Stimulated activated CD4-positive, alpha-beta T cell treated with anti-CD3 and anti-CD28 coated beads, Interleukin-1b, Interleukin-23, amount 100 ng/mL, for 1 hour (primary cell): ENCODE data around the gene LCN12.

Source experiments
- DNase-seq, 2 donors: peaks; one replicate each; pipeline ENCODE4 v3.0.0-alpha.2; 2020; ENCODE audit warnings: low read depth in 2 of 2

Gene LCN12

DNA sequence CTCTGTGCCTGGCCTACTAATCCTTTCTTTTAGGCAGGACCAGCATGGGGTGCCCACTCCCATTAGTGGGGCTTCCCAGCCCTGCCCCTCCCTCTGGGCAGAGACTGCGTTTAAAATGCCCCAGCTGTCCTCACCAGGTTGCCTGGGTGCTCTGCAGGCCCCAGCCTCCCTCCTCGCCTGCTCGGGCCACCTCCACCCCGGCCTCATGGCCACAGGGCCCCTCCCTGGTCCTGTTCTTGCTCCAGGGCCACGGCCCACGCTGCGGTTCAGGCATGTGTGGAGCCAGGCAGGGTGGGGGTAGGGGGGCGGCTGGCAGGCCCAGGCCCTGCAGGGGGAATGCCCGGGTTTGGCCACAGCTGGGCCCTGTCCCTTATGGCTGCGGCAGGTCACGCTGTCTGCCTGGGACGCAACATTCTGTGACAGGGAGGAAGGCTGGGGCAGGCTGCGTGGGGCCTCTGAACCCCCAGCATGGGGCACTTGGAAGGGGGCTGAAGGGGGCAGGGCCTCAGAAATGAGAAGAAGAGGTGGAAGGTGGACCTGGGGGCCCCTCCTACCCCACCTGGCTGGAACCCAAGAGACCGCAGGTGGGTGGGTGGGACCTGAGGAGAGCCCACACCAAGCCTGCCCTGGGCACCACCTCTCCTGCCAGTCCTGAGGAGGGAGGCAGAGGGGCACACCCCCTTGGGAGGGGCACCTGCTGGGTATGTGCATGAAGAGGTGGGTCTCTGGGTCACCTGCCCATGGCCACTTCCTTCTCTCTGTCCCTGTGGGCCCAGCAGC is at the start of gene LCN12:
LCN12 (plus strand) TSS at position 733 of the 780 bp plus-strand sequence. CDS start 55 bp downstream, outside the sequence.
- DNase-seq = no peak

DNA sequence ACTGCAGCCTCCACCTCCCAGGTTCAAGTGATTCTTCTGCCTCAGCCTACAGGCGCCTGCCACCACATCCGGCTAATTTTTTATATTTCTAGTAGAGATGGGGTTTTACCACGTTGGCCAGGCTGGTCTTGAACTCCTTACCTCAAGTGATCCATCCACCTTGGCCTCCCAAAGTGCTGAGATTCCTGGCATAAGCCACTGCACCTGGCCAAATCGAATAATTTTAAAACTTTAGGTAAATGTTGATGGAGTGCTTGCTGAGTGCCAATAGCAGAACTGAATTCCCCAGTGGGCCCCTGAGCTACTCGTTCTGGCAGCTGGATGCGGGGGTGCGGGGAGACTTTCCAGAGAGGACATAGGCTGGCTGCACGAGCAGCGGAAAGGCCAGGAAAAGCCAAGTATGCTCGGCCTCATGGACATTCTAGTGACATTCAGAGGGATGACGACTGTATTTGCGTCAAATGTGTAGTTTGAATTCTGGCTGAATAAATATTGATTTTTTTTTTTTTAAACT is 49.0 kb upstream of the LCN12 start:
- DNase-seq = no peak

DNA sequence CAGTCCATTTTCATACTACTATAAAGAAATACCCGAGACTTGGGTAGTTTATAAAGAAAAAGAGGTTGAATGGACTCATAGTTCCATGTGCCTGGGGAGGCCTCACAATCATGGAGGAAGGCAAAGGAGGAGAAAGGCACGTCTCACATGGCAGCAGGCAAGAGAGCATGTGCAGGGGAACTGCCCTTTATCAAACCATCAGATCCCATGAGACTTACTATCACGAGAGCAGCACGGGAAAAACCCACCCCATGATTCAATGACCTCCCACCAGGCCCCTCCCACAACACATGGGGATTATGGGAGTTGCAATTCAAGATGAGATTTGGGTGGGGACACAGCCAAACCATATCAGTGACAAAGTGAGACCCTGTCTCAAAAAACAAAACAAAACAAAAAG is 45.8 kb upstream of the LCN12 start:
- DNase-seq = no peak

GRCh38 chr9:136907011-136907914 is 44.8 kb upstream of the LCN12 start:
- DNase-seq = no peak

GRCh38 chr9:136910197-136910900 is 41.7 kb upstream of the LCN12 start:
- DNase-seq = no peak

GRCh38 chr9:136910901-136911245 is 41.2 kb upstream of the LCN12 start:
- no peak for DNase-seq

DNA sequence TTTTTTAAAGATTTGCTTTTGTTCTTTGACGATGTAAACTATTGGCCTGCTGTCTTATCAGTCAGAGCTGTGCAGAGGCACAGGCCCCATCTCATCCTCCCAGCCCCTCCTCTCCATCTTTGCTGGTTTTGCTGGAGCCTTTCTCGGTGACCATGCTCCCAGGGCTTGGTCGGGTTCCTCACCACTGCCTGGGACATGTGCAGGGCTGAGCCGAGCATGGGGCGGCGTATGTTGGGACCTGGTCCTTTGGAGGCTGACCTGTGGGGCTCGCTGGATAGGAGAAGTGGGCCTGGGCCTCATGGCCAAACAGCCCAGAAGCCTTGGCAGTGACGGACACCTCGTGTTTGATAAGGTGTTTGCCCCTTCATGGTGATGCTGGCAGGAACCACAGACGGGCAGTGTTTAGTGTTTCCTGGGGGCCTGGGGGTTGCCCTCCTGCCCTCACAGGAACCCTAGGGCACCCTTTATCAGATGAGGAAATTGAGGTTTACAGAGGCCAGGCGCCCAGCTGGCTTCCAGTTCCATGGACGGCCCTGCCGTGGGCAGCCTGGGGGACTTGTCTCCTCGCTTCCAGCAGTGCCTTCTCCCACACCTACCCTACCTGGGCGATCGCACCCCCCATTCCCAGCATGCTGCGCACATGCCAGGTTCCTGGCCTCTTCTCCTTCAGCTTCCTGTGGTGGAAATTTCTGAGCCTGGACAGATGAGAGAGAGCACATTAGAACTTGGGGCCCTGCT is 38.2 kb upstream of the LCN12 start:
- no peak for DNase-seq

DNA sequence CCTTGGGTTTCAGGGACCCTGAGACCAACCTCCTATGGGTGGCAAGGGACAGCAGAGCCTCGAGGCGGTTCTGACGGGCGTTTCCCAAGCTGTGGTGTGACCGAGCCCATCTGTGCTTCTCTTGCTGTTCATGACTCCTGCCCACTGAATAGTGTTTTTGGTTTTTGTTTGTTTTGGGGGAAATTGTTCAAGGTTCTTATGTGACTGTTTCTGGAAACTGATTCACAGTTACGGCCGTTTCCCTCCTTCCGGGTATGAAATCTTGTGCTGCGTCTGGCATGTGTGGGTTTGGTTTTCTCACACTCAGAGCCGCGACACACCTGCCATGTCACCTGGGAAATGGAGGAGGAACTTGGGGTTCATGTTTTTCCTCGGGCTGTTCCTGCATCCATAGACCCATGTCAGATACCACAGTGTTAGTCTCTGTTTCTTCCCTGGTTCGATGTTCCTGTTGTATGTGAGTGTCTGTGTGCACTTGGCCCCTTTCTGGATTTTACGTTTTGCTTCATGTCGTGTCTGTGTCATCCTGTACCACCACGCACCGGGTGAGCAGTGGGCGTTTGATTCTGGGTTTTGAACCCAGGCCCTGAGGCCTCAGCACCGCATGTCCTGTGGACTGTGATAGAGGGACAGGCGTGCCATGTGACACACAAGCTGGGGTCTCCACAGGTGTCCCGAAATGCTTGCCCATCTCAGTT is 36.3 kb upstream of the LCN12 start:
- DNase-seq = no peak

DNA sequence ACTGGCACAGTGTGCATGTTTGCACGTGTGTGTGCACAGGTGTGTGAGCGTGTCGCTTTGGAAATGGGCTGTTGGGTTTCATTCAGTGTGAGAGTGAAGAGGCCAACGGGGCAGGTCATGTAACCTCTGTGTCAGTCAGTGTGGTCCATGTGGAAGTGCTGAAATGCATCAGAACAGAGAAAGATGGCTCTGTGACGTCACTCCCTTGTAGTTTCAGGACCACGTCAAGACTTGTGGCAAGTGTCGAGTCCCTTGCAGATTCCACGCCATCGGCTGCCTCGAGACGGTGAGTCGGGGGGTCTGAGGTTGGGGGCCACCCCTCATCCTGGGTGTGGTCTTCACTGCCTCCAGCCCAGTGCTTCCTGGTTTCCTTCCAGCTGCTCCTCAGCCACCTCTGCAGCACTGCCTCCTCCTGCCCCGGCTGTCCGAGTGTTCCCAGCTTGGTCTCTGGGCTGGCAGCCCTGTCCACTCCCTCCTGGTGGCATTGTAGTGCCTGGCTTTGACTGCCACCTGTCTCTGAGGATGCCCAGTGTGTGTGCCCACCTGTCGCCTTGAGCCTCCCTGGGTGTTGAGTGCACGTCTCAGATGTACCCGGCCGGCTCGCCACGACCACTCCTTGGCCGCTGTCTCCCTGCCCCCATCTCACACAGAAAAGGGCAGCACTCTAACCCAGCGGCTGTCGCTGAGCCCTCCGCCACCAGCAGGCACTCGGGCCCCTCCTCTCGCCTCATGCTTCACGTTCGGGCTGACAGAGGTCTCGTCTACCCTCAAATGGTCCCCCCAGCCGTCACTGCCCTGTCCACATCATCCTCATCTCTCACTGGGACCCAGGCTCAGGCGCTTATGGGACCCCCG is 35.5 kb upstream of the LCN12 start:
- DNase-seq = no peak

- no peak for DNase-seq
Measured at GRCh38 chr9:136917902-136918301, 34.2 kb upstream of the LCN12 start.

DNA sequence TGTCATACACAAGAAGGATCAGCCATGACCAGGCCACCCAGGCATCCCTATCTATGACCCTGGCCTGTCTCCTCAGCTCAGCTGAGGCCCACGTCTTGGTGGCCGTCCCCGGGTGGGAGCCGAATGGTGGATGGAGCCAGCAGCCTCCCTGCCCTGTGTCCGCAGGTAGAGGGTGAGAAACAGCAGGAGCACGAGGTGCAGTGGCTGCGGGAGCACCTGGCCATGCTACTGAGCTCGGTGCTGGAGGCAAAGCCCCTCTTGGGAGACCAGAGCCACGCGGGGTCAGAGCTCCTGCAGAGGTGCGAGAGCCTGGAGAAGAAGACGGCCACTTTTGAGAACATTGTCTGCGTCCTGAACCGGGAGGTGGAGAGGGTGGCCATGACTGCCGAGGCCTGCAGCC is 32.0 kb upstream of the LCN12 start:
- no peak for DNase-seq

GRCh38 chr9:136920734-136921231 is 31.3 kb upstream of the LCN12 start:
- DNase-seq = no peak

DNA sequence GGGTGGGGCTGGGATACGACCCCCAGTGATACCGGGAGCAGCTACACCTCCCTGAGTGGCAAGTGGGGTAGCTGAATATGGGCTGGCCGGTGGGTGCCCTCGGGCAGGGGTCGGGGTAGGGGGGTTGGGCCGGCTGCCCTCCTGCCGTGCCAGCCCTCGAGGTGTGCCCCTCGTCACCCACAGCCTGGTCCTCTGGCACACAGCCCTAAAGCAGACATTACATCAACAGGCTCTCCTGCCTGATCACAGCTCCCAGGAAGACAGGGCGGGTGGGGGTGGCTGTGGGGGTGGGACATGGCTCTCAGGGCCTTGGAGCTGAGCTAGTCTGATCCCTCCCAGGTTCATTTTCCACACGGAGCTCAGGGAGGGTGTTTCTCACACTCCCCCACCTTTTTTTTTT is 30.8 kb upstream of the LCN12 start:
- DNase-seq = no peak

DNA sequence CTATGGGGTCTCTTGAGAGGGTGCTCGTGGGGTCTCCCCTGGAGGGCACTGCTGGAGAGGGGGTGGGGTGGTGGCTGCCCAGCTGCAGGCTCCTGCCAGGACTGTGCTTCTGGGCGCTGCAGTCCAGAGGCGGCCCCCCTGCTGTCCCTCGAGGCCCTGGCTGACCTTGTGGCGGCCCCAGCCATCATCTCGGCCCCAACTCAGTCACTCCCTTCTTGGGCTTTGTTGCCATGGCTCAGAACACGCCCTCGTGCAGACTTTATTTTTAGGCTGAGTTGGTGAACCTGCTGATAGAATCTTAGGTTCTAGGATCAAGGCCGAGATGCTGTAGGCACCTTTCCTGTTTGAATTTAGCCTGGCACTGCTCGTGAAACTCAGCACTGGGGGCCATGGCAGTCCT is 30.4 kb upstream of the LCN12 start:
- DNase-seq = no peak

DNA sequence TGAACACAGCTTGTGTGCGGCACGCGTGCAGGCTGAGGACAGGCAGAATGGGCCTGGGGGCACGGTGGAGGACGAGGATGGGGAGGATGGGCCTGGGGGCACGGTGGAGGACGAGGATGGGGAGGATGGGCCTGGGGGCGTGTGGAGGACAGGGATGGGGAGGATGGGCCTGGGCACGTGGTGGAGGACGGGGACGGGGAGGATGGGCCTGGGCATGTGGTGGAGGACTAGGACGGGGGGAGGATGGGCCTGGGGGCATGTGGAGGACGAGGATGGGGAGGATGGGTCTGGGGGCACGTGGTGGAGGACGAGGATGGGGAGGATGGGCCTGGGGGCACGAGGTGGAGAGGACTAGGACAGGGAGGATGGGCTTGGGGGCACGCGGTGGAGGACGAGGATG is 29.5 kb upstream of the LCN12 start:
- no peak for DNase-seq

DNA sequence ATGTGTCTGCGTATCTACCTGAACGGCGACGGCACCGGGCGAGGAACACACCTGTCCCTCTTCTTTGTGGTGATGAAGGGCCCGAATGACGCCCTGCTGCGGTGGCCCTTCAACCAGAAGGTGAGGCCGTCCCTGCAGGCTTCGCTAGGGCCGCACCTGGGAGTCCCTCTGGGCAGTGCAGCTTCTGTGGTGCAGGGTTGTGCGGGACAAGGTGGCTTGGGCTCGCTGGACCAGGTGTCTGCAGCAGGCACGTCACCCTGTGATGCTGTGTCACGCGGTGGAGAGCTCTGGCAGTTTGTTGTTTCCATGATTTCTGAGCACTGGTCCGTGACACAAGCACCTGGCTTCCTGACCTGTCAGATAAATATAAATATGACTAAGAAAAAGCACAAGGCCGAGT is 28.2 kb upstream of the LCN12 start:
- DNase-seq = no peak

- DNase-seq = no peak
Measured at GRCh38 chr9:136925414-136926153, 26.5 kb upstream of the LCN12 start.

DNA sequence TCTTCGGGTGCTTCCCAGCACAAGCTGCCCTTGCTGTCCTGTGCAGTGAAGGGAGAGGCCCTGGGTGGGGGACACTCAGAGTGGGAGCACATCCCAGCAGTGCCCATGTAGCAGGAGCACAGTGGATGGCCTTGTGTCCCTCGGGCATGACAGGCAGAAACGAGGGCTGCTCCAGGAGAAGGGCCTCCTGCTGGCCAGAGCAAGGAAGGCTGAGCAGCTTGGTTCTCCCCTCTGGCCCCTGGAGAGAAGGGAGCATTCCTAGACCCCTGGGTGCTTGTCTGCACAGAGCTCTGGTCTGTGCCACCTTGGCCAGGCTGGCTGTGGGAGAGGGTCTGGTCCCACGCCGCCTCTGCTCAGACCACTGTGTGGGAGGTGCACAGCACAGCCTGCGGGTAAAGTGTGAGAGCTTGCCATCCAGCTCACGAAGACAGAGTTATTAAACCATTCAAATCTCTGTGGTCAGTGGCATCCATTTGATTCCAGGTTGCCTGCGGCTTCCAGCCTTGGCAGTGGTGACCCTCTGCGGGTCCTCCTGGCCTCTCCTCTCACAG is 25.8 kb upstream of the LCN12 start:
- DNase-seq = no peak

DNA sequence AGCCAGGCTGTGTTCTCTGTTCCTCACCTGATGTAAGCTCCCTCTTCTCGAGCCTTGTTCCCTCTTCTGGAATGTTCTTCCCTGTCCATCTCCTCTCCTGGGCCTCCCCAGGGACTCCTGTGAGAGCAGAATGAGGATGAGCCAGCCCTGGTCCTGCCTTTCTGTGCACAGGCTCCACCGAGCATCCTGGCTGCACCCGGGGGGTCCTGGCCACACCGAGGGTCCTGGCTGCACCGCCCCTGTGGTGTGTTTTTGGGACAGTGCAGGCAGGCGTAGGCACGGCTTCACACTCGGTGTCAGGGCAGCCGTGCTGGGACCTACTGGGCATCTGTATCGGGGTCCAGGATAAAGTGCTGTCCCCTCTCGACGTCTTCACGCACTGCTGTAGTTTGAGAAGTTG is 25.3 kb upstream of the LCN12 start:
- no peak for DNase-seq
